CD4-positive, alpha-beta T cell treated with Interleukin-17A for 4 hours (primary cell): ENCODE measurements around the gene UBE4B.
"Not testable (repeated sequence)": the region's sequence is repeated elsewhere in the genome, so short reads cannot be mapped to it uniquely, and the experiment has no call there.

Source experiments
- DNase-seq: peaks from one replicate; pipeline ENCODE4 v3.0.0-alpha.2; 2020; ENCODE audit warnings: mixed read lengths

The UBE4B gene

GRCh38 chr1:10074059-10074851 lies 41.5 kb downstream of the UBE4B start:
- peak; percentile 60 for DNase-seq

- no peak for DNase-seq
Measured at GRCh38 chr1:10074852-10075730, 42.3 kb downstream of the UBE4B start.

- no peak for DNase-seq
Measured at GRCh38 chr1:10075732-10076131, 43.0 kb downstream of the UBE4B start.

- no peak for DNase-seq
Measured at GRCh38 chr1:10078494-10078893, 45.7 kb downstream of the UBE4B start.

- no peak for DNase-seq
Measured at GRCh38 chr1:10080523-10080922, 47.8 kb downstream of the UBE4B start.

- DNase-seq, result no peak
Measured at GRCh38 chr1:10082785-10083479, 50.2 kb downstream of the UBE4B start.

GRCh38 chr1:10084045-10084444 lies 51.3 kb downstream of the UBE4B start:
- DNase-seq, result no peak

GRCh38 chr1:10085076-10085475 lies 52.3 kb downstream of the UBE4B start:
- DNase-seq, result no peak

GRCh38 chr1:10087210-10087609 lies 54.5 kb downstream of the UBE4B start:
- no peak for DNase-seq

GRCh38 chr1:10101929-10102328 lies 69.2 kb downstream of the UBE4B start:
- no peak for DNase-seq

- no peak for DNase-seq
Measured at GRCh38 chr1:10103193-10103592, 70.4 kb downstream of the UBE4B start.

- DNase-seq, result no peak
Measured at GRCh38 chr1:10104834-10105233, 72.1 kb downstream of the UBE4B start.

GRCh38 chr1:10105484-10105883 lies 72.7 kb downstream of the UBE4B start:
- no peak for DNase-seq

GRCh38 chr1:10106241-10106640 lies 73.5 kb downstream of the UBE4B start:
- no peak for DNase-seq

- DNase-seq, result no peak
Measured at GRCh38 chr1:10106756-10107475, 74.2 kb downstream of the UBE4B start.

GRCh38 chr1:10107476-10107847 lies 74.7 kb downstream of the UBE4B start:
- not testable (repeated sequence) for DNase-seq

- DNase-seq, result no peak
Measured at GRCh38 chr1:10108134-10108663, 75.4 kb downstream of the UBE4B start.

GRCh38 chr1:10108948-10109708 lies 76.4 kb downstream of the UBE4B start:
- no peak for DNase-seq

- DNase-seq, result no peak
Measured at GRCh38 chr1:10113501-10113900, 80.7 kb downstream of the UBE4B start.

- DNase-seq, result no peak
Measured at GRCh38 chr1:10114746-10115145, 82.0 kb downstream of the UBE4B start.

- DNase-seq, result no peak
Measured at GRCh38 chr1:10117132-10117531, 84.4 kb downstream of the UBE4B start.

- DNase-seq, result no peak
Measured at GRCh38 chr1:10117865-10118264, 85.1 kb downstream of the UBE4B start.
